Activated T-helper 2 cell treated with anti-CD3 and anti-CD28 coated beads, Interferon-gamma antibody, Interleukin-2, Interleukin-4, amounts not matched to agents 10 μg/mL and 5 μg/mL and 100 μg/mL, durations not matched to agents 14 hours and 24 hours and 36 hours (primary cell): ENCODE data around the gene C9orf152. TPM values are rescaled to one million over a fixed set of nuclear protein-coding genes. Genes with fewer than 3 reads are reported as not detected.

Source experiments
- DNase-seq: peaks from one replicate; pipeline ENCODE4 v3.0.0; 2021; ENCODE audit warnings: low spot score
- H3K27ac Mint-ChIP-seq: one replicate; pipeline ENCODE4 v1.8.0; 2021; ENCODE audit warnings: mixed read lengths
- H3K27me3 Mint-ChIP-seq: one replicate; pipeline ENCODE4 v1.8.0; 2021; ENCODE audit warnings: low read depth, mixed read lengths
- H3K36me3 Mint-ChIP-seq: one replicate; pipeline ENCODE4 v1.8.0; 2021; ENCODE audit warnings: low read depth, mixed read lengths
- H3K4me1 Mint-ChIP-seq: one replicate; pipeline ENCODE4 v1.8.0; 2021; ENCODE audit warnings: low read depth, mixed read lengths
- H3K4me3 Mint-ChIP-seq: one replicate; pipeline ENCODE4 v1.8.0; 2021; ENCODE audit warnings: low read depth, mild to moderate bottlenecking, moderate library complexity, mixed read lengths
- H3K9me3 Mint-ChIP-seq: one replicate; pipeline ENCODE4 v1.8.0; 2021; ENCODE audit warnings: mixed read lengths
- intact Hi-C: fragments of 100-400 bp; cut with micrococcal nuclease; formaldehyde crosslinking; loops from one replicate; pipeline ENCODE4 v1.15.1; 2023
- total RNA-seq: library from RNA; stranded (reverse); gene quantifications from 2 replicates; pipeline ENCODE4 v1.2.3, GENCODE V29; 2022

Gene C9orf152
- total RNA-seq, 1 donor from 2014 or later = not detected

- DNase-seq = no peak
- H3K4me1 Mint-ChIP-seq = peaks cover 15% of the 10 kb centered on the region
- H3K27ac Mint-ChIP-seq = no peak overlapping the region
- H3K36me3 Mint-ChIP-seq = no peaks in the 10 kb centered on the region
- no peak overlapping the region for H3K4me3 Mint-ChIP-seq
- no peaks in the 10 kb centered on the region for H3K9me3 Mint-ChIP-seq
- no peaks in the 10 kb centered on the region for H3K27me3 Mint-ChIP-seq
- intact Hi-C loops = loop anchor here (10.0 kb wide), 1 partner anchor 1108 kb away; no protein-coding TSS in a partner anchor
These were observed 20.8 kb downstream of the C9orf152 start for GRCh38 chr9:110187126-110187525.

GRCh38 chr9:110186254-110186653, 21.7 kb downstream of the C9orf152 start:
- Mint-ChIP-seq H3K9me3 (peaks cover under 1% of the 10 kb centered on the region), H3K4me1 (peaks cover 15% of the 10 kb centered on the region), H3K27me3 (no peaks in the 10 kb centered on the region), H3K27ac (no peak overlapping the region), H3K4me3 (no peak overlapping the region), H3K36me3 (no peaks in the 10 kb centered on the region)
- DNase-seq = no peak
- intact Hi-C loops = loop anchor here (10.0 kb wide), 1 partner anchor 1109 kb away; no protein-coding TSS in a partner anchor

GRCh38 chr9:110185806-110186205, 22.2 kb downstream of the C9orf152 start:
- Mint-ChIP-seq H3K4me1 (peaks cover 15% of the 10 kb centered on the region), H3K27ac (no peak overlapping the region), H3K36me3 (peaks cover 3% of the 10 kb centered on the region), H3K4me3 (no peak overlapping the region), H3K9me3 (peaks cover 5% of the 10 kb centered on the region), H3K27me3 (no peaks in the 10 kb centered on the region)
- no peak for DNase-seq
- intact Hi-C loops = loop anchor here (10.0 kb wide), 1 partner anchor 1109 kb away; no protein-coding TSS in a partner anchor

- H3K9me3 Mint-ChIP-seq = peaks cover 10% of the 10 kb centered on the region
- H3K4me3 Mint-ChIP-seq = no peak overlapping the region
- H3K27me3 Mint-ChIP-seq = no peaks in the 10 kb centered on the region
- H3K4me1 Mint-ChIP-seq = peaks cover 15% of the 10 kb centered on the region
- intact Hi-C loops = loop anchor here (1.0 to 10.0 kb wide), 4 partner anchors 34 to 1111 kb away; no protein-coding TSS in a partner anchor
- H3K27ac Mint-ChIP-seq = no peak overlapping the region
- peaks cover 11% of the 10 kb centered on the region for H3K36me3 Mint-ChIP-seq
- DNase-seq = peak; percentile 28
These were observed 24.5 kb downstream of the C9orf152 start for GRCh38 chr9:110183208-110184145.

- Mint-ChIP-seq H3K27me3 (no peaks in the 10 kb centered on the region), H3K4me3 (no peak overlapping the region), H3K9me3 (peaks cover 10% of the 10 kb centered on the region), H3K27ac (no peak overlapping the region), H3K36me3 (peaks cover 11% of the 10 kb centered on the region), H3K4me1 (peaks cover 15% of the 10 kb centered on the region)
- intact Hi-C loops = loop anchor here (10.0 kb wide), 1 partner anchor 1114 kb away; no protein-coding TSS in a partner anchor
- no peak for DNase-seq
These were observed 27.2 kb downstream of the C9orf152 start for GRCh38 chr9:110180511-110181434.

- Mint-ChIP-seq H3K4me3 (no peak overlapping the region), H3K4me1 (peaks cover 16% of the 10 kb centered on the region), H3K36me3 (peaks cover 11% of the 10 kb centered on the region), H3K9me3 (peaks cover 10% of the 10 kb centered on the region), H3K27ac (no peak overlapping the region), H3K27me3 (no peaks in the 10 kb centered on the region)
- DNase-seq = no peak
- intact Hi-C loops = loop anchor here (10.0 kb wide), 1 partner anchor 1115 kb away; no protein-coding TSS in a partner anchor
These were observed 28.2 kb downstream of the C9orf152 start for GRCh38 chr9:110179734-110180133.

GRCh38 chr9:110178281-110178680, 29.7 kb downstream of the C9orf152 start:
- Mint-ChIP-seq H3K4me3 (no peak overlapping the region), H3K27me3 (no peaks in the 10 kb centered on the region)
- intact Hi-C loops = no loop called here

GRCh38 chr9:110175275-110175968, 32.5 kb downstream of the C9orf152 start:
- DNase-seq = no peak
- Mint-ChIP-seq H3K9me3 (peaks cover 1% of the 10 kb centered on the region), H3K36me3 (peaks cover 39% of the 10 kb centered on the region), H3K27me3 (no peaks in the 10 kb centered on the region), H3K27ac (no peak overlapping the region), H3K4me1 (peaks cover 37% of the 10 kb centered on the region), H3K4me3 (no peak overlapping the region)
- intact Hi-C loops = no loop called here

More at GRCh38 chr9:110178281-110178680, 29.7 kb downstream of the C9orf152 start:
- H3K4me1 Mint-ChIP-seq = peaks cover 21% of the 10 kb centered on the region
- peaks cover 10% of the 10 kb centered on the region for H3K9me3 Mint-ChIP-seq
- H3K36me3 Mint-ChIP-seq = peaks cover 21% of the 10 kb centered on the region
- H3K27ac Mint-ChIP-seq = no peak overlapping the region
- DNase-seq = no peak

- H3K9me3 Mint-ChIP-seq = no peaks in the 10 kb centered on the region
- peak overlapping the region; percentile 46 for H3K4me3 Mint-ChIP-seq
- DNase-seq = no peak
- peaks cover 56% of the 10 kb centered on the region for H3K36me3 Mint-ChIP-seq
- peak overlapping the region; percentile 54 for H3K27ac Mint-ChIP-seq
- peaks cover 46% of the 10 kb centered on the region for H3K4me1 Mint-ChIP-seq
- intact Hi-C loops = no loop called here
- H3K27me3 Mint-ChIP-seq = no peaks in the 10 kb centered on the region
These were observed 34.7 kb downstream of the C9orf152 start for GRCh38 chr9:110173322-110173642.

GRCh38 chr9:110170357-110171257, 37.4 kb downstream of the C9orf152 start:
- Mint-ChIP-seq H3K9me3 (no peaks in the 10 kb centered on the region), H3K27ac (no peak overlapping the region), H3K36me3 (peaks cover 77% of the 10 kb centered on the region), H3K4me1 (peaks cover 49% of the 10 kb centered on the region), H3K27me3 (no peaks in the 10 kb centered on the region), H3K4me3 (no peak overlapping the region)
- no peak for DNase-seq
- intact Hi-C loops = no loop called here

- H3K4me3 Mint-ChIP-seq = no peak overlapping the region
- peaks cover 79% of the 10 kb centered on the region for H3K36me3 Mint-ChIP-seq
- no peak overlapping the region for H3K27ac Mint-ChIP-seq
- no peaks in the 10 kb centered on the region for H3K27me3 Mint-ChIP-seq
- no peaks in the 10 kb centered on the region for H3K9me3 Mint-ChIP-seq
- peaks cover 55% of the 10 kb centered on the region for H3K4me1 Mint-ChIP-seq
- DNase-seq = no peak
- intact Hi-C loops = no loop called here
These were observed 39.5 kb downstream of the C9orf152 start for GRCh38 chr9:110168486-110168885.
